Measurements from ENCODE around the gene RNASE7.

Gene RNASE7

DNA sequence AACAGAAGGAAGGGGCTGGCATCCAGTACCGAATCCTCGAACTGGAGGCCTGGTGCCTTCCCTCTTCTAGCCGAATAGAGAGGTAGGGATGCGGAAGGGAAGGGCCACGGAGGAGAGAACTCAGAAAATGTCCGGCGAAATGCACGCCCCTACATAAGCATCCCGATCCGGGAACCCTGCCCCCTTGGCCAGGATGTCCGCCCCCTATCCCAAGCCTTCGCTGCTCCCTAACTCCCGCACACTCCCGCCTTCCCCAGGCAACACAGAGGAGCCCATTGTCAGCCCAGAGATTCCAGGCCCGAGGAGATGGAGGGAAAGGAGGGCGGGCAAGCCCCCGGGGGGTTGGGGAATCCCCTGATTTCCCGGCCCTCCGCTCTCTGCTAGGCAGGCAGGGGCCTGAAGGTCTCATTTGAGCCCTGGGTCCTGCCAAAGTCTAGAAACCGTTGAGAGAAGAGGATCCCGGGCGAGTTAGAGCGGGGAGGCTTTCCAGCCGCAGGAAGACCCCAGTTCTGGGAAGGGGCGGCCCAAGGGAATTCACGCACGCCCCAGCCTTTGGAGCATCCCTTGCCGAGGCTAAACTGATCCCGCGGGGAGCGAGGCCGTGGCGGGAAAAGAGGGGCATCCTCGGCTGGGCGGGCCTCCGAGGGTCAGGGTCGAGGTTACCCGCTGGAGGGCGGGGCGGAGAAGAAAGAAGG is 27.4 kb downstream of the RNASE7 start:
- DNase-seq (ENCODE audit: low read depth), result no peak

- DNase-seq (ENCODE audit: low read depth), result no peak
These were observed 28.0 kb downstream of the RNASE7 start, which contains the start of gene ARHGEF40 for GRCh38 chr14:21070083-21070609. Gene ARHGEF40, plus strand, starts transcription at chr14:21070304. Its CDS starts 93 bp downstream, at chr14:21070397.

DNA sequence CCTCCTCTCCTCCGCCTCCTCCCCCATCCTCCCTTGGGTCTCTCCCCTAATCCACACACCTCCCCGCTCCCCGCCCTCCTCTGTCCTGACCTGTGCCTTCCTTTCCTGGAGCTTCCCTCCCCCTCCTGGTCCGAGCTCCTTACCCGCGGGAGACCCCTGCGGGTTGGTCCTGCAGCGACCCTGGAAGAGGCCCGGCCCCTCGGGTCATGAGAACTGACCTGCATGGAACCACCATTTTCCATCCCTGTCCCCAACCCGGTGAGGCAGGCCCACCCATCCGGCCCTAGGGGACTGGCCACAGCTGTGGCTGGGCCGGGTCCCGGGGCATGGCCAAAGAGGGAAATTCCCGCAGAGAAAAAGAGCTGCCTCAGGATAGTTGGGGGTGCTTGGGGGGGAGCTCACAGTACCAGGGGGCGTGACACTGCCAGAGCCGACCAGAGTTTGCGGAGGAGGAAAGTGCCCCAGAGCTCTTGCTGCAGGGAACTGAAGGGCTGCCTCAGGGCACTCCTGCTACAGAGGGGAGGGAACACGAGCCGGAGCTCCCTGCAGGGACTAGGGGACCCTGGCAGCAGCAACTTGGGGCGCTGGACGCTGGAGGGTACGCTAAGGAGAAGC is 28.6 kb downstream of the RNASE7 start:
- no peak for DNase-seq (ENCODE audit: low read depth)

DNA sequence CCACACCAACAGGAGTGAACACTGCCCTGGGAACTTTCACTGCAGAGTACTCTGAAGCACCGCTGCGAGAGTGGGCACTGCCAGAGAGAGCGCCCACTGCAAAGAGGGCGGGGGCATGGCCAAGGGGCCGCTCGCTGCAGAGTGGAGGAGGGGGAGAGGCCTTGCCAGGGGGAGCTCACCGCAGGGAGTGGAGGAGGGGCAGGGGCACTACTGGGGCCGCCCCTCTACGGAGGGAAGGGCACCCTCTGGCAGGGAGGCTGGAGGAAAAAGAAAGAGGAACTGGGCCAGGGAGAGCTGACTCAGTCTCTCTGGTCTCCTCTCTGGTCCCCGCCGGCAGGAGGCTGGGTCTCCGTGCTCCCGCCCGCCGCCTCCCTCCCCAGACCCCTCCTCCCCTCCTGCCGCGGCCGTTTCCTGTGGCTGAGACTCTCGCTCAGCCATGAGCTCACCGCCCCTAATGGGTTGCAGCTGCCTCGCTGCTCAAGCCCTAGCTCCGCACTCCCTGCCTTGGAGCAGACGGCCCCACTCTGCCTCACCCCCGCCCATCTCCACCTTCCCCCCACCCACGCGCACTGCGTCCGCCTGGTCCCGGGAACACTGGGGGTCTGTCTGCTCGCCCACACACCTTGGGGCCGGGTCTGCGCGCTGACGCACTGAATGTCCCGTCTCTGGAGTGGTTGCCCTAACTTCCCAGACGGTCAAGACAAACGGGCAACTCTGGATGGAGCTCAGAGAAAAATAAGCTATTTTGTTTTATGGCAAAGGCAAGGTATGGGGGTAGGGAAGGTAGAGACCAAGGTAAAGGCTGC is 29.3 kb downstream of the RNASE7 start:
- DNase-seq (ENCODE audit: low read depth), result no peak

GRCh38 chr14:21072031-21072473 is 29.9 kb downstream of the RNASE7 start:
- no peak for DNase-seq (ENCODE audit: low read depth)

- no peak for DNase-seq (ENCODE audit: low read depth)
These were observed 30.7 kb downstream of the RNASE7 start for GRCh38 chr14:21072781-21073339.

- DNase-seq (ENCODE audit: low read depth), result no peak
These were observed 31.8 kb downstream of the RNASE7 start for GRCh38 chr14:21073921-21074320.

DNA sequence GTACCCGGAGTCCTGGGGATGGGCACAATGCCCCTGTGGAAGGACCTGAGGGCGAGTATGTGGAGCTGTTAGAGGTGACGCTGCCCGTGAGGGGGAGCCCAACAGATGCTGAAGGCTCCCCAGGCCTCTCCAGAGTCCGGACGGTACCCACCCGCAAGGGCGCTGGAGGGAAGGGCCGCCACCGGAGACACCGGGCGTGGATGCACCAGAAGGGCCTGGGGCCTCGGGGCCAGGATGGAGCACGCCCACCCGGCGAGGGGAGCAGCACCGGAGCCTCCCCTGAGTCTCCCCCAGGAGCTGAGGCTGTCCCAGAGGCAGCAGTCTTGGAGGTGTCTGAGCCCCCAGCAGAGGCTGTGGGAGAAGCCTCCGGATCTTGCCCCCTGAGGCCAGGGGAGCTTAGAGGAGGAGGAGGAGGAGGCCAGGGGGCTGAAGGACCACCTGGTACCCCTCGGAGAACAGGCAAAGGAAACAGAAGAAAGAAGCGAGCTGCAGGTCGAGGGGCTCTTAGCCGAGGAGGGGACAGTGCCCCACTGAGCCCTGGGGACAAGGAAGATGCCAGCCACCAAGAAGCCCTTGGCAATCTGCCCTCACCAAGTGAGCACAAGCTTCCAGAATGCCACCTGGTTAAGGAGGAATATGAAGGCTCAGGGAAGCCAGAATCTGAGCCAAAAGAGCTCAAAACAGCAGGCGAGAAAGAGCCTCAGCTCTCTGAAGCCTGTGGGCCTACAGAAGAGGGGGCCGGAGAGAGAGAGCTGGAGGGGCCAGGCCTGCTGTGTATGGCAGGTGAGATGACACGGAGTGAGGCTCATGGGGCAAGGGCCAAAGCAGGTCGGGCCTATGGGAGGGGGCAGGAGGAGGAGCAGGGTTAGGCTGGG is 32.5 kb downstream of the RNASE7 start:
- no peak for DNase-seq (ENCODE audit: low read depth)

GRCh38 chr14:21075719-21076437 is 33.7 kb downstream of the RNASE7 start:
- no peak for DNase-seq (ENCODE audit: low read depth)

DNA sequence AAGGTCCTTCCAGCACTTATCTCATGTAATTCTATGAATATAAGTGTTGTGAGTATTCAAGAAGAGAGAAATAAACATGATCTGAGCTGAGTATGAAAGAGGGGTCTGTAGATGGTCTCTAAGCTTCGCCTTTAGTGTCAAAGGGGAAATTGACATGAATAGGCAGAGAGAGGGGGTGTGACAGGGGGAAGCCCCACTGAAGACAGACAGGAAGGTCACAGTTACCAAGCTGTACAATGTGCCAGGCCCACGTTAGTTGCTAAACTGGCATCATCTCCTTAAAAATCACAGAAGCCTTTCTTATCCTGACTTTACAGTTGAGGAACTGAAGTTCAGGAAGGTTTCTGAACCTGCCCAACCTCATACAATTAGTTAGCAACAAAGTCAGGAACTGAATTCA is 35.5 kb downstream of the RNASE7 start:
- DNase-seq (ENCODE audit: low read depth), result no peak

DNA sequence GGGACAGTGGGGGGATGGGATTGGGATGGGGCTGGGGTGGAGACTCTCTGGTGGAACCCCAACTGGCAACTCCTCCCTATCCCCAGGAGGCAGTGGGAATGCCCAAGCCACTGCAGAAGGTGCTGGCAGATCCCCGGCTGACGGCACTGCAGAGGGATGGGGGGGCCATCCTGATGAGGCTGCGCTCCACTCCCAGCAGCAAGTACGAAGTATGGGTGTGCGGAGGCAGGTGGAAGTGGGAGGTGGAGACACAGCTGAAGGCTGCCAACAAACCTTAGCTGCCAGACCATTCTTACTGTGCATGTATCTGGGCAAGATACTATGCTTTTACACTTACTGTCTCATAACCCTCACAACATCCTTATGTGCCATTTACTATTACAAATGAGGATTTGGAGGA is 36.1 kb downstream of the RNASE7 start:
- no peak for DNase-seq (ENCODE audit: low read depth)

- no peak for DNase-seq (ENCODE audit: low read depth)
These were observed 36.6 kb downstream of the RNASE7 start for GRCh38 chr14:21078726-21079125.

- no peak for DNase-seq (ENCODE audit: low read depth)
These were observed 39.5 kb downstream of the RNASE7 start for GRCh38 chr14:21081521-21082142.

DNA sequence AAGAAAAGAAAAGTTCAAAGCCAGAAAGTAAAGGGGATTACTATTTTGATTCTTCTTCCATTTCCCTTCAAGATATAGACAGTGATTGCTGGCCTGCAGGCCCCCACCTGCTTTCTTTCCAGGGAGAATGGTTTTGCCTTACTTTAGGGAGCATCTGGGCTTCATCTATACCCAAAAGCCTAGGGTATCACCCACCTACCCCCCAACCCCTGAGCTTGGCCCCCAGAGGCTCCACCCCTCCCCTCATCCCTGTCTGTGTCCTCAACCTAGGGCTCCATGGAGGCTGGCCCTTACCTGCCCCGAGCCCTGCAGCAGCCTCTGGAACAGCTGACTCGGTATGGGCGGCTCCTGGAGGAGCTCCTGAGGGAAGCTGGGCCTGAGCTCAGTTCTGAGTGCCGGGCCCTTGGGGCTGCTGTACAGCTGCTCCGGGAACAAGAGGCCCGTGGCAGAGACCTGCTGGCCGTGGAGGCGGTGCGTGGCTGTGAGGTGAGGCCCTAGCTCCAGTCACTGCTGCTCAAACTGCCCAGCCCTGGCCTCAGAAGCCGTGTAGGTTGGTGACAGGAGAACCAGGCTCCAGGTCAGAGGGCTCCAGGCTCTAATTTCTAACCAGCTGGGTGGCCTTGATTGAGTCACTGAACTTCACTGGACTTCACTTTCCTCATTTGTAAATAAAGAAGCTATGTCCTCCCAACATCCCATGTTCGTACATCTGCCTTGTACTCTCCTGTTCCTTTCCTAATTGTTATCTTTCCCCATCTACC is 41.6 kb downstream of the RNASE7 start:
- no peak for DNase-seq (ENCODE audit: low read depth)

GRCh38 chr14:21084396-21084795 is 42.2 kb downstream of the RNASE7 start:
- no peak for DNase-seq (ENCODE audit: low read depth)

GRCh38 chr14:21084998-21085853 is 43.1 kb downstream of the RNASE7 start:
- no peak for DNase-seq (ENCODE audit: low read depth)

- DNase-seq (ENCODE audit: low read depth), result no peak
These were observed 44.7 kb downstream of the RNASE7 start for GRCh38 chr14:21086908-21087293.

GRCh38 chr14:21087294-21088091 is 45.3 kb downstream of the RNASE7 start:
- peak; percentile 58 for DNase-seq (ENCODE audit: low read depth)
